Large intestine (tissue), 3 donors: Measurements from ENCODE around the gene TRA2B. TPM values are rescaled to one million over a fixed set of nuclear protein-coding genes. Genes with fewer than 3 reads are reported as not detected.

Source experiments
- DNase-seq, 2 donors: peaks; one replicate each; pipeline versions ENCODE4 v3.0.0 to v3.0.0-alpha.2; 2013
- H3K27ac ChIP-seq: one replicate; pipeline ENCODE4 v1.5.1; 2013; ENCODE audit warnings: low read length
- H3K27me3 ChIP-seq: 2 replicates; pipeline ENCODE4 v1.6.1; 2013; ENCODE audit warnings: low read length; ENCODE audit not compliant: control insufficient read depth, insufficient read depth
- H3K36me3 ChIP-seq: 2 replicates; pipeline ENCODE4 v1.6.1; 2013; ENCODE audit warnings: low read length; ENCODE audit not compliant: control insufficient read depth, insufficient read depth
- H3K4me1 ChIP-seq: one replicate; pipeline ENCODE4 v1.6.1; 2013; ENCODE audit warnings: low read length; ENCODE audit not compliant: control insufficient read depth, insufficient read depth
- H3K4me3 ChIP-seq: one replicate; pipeline ENCODE4 v1.5.1; 2013; ENCODE audit warnings: low read length
- H3K9me3 ChIP-seq: one replicate; pipeline ENCODE4 v1.6.1; 2013; ENCODE audit warnings: mild to moderate bottlenecking, low read depth, low read length, moderate library complexity; ENCODE audit not compliant: control insufficient read depth
- WGBS: methylation state at CpG from one replicate; pipeline ENCODE4 v1.1.5; 2013; ENCODE audit warnings: low lambda C conversion rate; ENCODE audit not compliant: insufficient coverage; 5-methylcytosine and 5-hydroxymethylcytosine counted together
- polyA plus RNA-seq: library from polyadenylated mRNA; unstranded; fragments of 120-200 nt; gene quantifications from one replicate; pipeline ENCODE4 v1.2.1, GENCODE V29; 2013

TRA2B gene
- polyA plus RNA-seq, 1 donor, result 162 TPM

DNA sequence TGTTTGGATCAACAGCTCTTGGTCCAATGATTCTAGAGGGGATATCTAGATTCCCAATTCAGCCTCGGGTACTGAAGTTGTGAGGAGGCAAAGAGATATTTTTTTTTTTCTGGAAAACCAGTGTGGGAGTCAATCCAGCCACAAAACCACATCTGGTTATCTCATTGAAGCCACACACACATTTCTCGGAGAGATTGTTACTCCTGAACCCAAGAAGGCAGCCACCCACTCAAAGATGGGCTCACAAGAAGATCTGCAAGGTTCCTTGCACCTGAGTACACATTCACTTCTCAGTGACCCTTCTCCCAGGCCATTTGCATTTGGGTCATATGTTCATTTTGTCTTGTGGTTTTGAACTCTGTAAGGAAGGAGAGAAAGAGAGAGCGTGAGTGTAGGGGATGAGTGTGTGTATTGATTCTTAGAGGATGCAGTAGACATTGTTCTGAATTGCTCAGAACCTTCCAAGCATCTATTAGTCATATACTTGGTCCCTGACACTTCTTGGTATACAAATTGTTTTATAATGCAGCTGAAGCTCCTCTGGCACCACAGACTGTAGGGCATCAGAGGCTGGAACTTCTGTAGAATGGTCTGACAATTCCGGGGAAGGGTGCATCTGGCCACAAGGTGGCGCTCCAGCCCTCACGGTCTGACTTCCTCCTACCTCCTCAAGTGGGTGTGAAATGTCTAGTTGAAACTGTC is 39.3 kb upstream of the TRA2B start:
- Histone ChIP-seq H3K9me3 (no peaks in the 10 kb centered on the region), H3K27me3 (no peaks in the 10 kb centered on the region), H3K36me3 (no peaks in the 10 kb centered on the region), H3K27ac (no peak overlapping the region), H3K4me3 (no peak overlapping the region), H3K4me1 (no peaks in the 10 kb centered on the region)
- WGBS, result no CpG with 5 or more reads among the region's 6 CpGs
- peak; percentile 51 to 52 for DNase-seq

GRCh38 chr3:185976100-185976499 is 38.3 kb upstream of the TRA2B start:
- Histone ChIP-seq H3K4me3 (no peak overlapping the region), H3K27me3 (no peaks in the 10 kb centered on the region), H3K9me3 (no peaks in the 10 kb centered on the region), H3K4me1 (no peaks in the 10 kb centered on the region), H3K36me3 (no peaks in the 10 kb centered on the region), H3K27ac (no peak overlapping the region)
- WGBS, result no CpG with 5 or more reads among the region's 2 CpGs
- no peak for DNase-seq

DNA sequence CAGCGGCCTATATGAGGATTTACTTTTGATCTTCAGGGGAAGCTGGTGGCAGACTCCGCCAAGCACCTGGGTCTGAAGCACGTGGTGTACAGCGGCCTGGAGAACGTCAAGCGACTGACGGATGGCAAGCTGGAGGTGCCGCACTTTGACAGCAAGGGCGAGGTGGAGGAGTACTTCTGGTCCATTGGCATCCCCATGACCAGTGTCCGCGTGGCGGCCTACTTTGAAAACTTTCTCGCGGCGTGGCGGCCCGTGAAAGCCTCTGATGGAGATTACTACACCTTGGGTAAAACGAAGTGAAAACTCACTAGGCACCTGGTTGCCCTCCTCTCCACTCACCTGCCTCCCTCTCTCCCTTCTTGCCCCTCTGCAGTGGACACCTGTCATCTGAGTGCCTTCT is 33.8 kb upstream of the TRA2B start:
- WGBS, result no CpG with 5 or more reads among the region's 18 CpGs
- H3K27me3 ChIP-seq, result no peaks in the 10 kb centered on the region

GRCh38 chr3:185968168-185968567 is 30.4 kb upstream of the TRA2B start:
- no CpG with 5 or more reads among the region's 2 CpGs for WGBS

More for the DNA sequence above, 33.8 kb upstream of the TRA2B start:
- no peak for DNase-seq
- H3K9me3 ChIP-seq, result no peaks in the 10 kb centered on the region
- no peak overlapping the region for H3K4me3 ChIP-seq
- no peak overlapping the region for H3K27ac ChIP-seq
- no peaks in the 10 kb centered on the region for H3K36me3 ChIP-seq
- no peaks in the 10 kb centered on the region for H3K4me1 ChIP-seq

DNA sequence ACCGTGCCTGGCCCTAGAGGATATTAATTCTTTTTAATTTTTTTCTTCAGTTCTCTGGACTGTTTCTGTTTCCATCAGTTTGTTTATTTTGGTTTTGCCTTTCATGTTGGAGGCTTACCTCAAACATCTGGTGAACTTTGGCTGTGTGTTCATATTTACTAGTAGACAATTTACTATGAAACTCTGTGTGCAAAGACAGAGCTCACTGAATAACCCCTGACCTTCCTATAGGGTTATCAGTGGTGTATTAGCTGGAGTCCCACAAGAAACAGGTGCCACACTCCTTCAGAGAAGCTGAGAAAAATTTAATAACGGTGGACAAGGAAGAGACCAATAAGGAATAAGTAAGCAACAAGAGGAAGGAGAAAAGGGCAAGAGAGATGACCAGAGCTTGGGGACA is 28.8 kb upstream of the TRA2B start:
- Histone ChIP-seq H3K4me1 (no peaks in the 10 kb centered on the region), H3K27me3 (no peaks in the 10 kb centered on the region), H3K27ac (no peak overlapping the region), H3K9me3 (no peaks in the 10 kb centered on the region), H3K36me3 (no peaks in the 10 kb centered on the region), H3K4me3 (no peak overlapping the region)
- WGBS, result 71% methylated on average over 1 of the region's 2 CpGs
- no peak for DNase-seq

More at GRCh38 chr3:185968168-185968567, 30.4 kb upstream of the TRA2B start:
- no peaks in the 10 kb centered on the region for H3K27me3 ChIP-seq
- H3K9me3 ChIP-seq, result no peaks in the 10 kb centered on the region
- H3K27ac ChIP-seq, result no peak overlapping the region
- no peaks in the 10 kb centered on the region for H3K36me3 ChIP-seq
- no peak for DNase-seq
- no peaks in the 10 kb centered on the region for H3K4me1 ChIP-seq
- H3K4me3 ChIP-seq, result no peak overlapping the region

DNA sequence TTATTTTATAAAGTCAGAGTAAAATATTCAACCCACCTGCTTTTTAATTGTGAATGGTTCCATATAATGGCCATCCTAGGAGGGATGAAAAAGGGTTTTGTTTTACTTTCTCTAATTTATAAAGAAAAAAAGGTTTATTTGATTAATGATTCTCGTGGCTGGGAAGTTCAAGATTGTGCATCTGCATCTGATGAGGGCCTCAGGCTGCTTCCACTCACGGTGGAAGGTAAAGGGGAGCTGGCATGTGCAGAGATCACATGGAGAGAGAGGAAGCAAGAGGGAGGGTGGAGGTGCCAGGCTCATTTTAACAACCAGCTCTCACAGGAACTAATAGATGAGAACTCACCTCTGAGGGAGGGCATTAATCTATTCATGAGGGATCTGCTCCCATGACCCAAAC is 27.7 kb upstream of the TRA2B start:
- H3K27ac ChIP-seq, result no peak overlapping the region
- DNase-seq, result no peak
- H3K4me1 ChIP-seq, result peaks cover 8% of the 10 kb centered on the region
- H3K9me3 ChIP-seq, result no peaks in the 10 kb centered on the region
- 80% methylated on average over 1 of the region's 2 CpGs for WGBS
- H3K36me3 ChIP-seq, result no peaks in the 10 kb centered on the region
- H3K27me3 ChIP-seq, result no peaks in the 10 kb centered on the region
- H3K4me3 ChIP-seq, result no peak overlapping the region

DNA sequence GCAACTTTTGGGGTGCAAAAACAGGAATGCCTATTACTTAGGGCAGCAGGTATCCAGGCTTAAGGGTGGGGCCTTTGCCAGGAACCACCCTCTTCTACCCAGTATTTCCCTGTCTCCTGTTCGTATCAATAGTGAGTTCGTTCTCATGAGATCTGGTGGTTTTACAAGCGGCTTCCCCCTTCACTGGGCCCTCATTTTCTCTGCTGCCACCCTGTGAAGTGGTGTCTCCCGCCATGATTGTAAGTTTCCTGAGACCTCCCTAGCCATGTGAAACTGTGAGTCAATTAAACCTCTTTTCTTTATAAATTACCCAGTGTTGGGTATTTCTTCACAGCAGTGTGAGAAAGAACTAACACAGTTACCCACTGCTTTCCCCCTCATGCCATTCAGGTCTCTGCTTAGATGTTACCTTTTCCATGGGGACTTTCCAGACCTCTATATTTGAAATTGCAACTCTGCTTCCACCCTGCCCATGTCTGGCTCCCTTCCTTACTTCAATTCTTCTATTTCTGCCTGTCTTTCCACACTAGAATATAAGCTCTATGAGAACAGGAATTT is 23.9 kb upstream of the TRA2B start:
- peaks cover 15% of the 10 kb centered on the region for H3K4me1 ChIP-seq
- no peak overlapping the region for H3K4me3 ChIP-seq
- no peak overlapping the region for H3K27ac ChIP-seq
- WGBS, result no CpG with 5 or more reads among the region's 4 CpGs
- H3K36me3 ChIP-seq, result no peaks in the 10 kb centered on the region
- no peak for DNase-seq
- H3K27me3 ChIP-seq, result no peaks in the 10 kb centered on the region
- H3K9me3 ChIP-seq, result no peaks in the 10 kb centered on the region

GRCh38 chr3:185960522-185961288 is 22.9 kb upstream of the TRA2B start:
- no peaks in the 10 kb centered on the region for H3K36me3 ChIP-seq
- DNase-seq, result peak; percentile 70 to 81
- H3K27ac ChIP-seq, result peak overlapping the region; percentile 59
- no peaks in the 10 kb centered on the region for H3K9me3 ChIP-seq
- no peak overlapping the region for H3K4me3 ChIP-seq
- no peaks in the 10 kb centered on the region for H3K27me3 ChIP-seq
- H3K4me1 ChIP-seq, result peaks cover 23% of the 10 kb centered on the region
- WGBS, result no CpG with 5 or more reads among the region's 4 CpGs

DNA sequence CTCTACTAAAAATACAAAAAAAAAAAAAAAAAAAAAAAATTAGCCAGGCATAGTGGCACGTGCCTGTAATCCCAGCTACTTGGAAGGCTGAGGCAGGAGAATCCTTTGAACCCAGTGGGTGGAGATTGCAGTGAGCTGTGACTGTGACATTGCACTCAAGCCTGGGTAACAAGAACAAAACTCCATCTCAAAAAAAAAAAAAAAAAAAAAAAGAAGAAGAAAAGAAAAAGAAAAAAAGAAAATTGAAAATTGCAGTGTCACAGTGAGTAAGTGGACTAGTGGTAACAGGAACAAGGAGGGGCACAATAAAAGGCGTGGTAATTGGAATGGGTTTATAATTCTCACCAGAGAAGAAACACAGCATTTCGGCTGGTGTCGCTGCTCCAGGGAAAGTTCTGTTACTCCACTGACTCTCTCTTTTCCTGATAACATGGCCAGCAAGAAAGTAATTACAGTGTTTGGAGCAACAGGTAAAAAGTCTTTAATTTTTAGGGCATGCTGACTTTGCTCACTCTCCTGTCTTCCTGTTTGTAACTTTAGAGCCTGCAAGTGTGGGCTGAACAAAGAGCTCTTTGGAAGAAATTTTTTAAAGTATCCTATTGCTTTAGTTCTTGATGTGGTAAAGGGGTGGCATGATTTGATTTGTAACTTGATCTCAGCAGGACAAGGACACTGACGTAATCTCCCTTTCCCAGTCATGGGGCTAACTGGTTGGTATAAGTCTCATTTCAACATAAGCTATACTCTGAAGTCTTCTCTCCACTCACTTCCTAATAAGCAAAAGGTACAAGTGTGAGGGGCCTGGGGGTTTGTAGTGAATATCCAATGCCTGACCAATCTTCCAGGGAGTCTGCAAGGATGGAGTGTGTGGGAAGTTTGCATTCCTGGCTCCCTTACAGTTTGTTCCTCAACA is 22.1 kb upstream of the TRA2B start:
- H3K36me3 ChIP-seq, result no peaks in the 10 kb centered on the region
- H3K27ac ChIP-seq, result peak overlapping the region; percentile 59
- DNase-seq, result peak in 1 of 2 donors; percentile 70
- no peak overlapping the region for H3K4me3 ChIP-seq
- H3K27me3 ChIP-seq, result no peaks in the 10 kb centered on the region
- H3K4me1 ChIP-seq, result peaks cover 23% of the 10 kb centered on the region
- no peaks in the 10 kb centered on the region for H3K9me3 ChIP-seq
- WGBS, result no CpG with 5 or more reads among the region's 5 CpGs

DNA sequence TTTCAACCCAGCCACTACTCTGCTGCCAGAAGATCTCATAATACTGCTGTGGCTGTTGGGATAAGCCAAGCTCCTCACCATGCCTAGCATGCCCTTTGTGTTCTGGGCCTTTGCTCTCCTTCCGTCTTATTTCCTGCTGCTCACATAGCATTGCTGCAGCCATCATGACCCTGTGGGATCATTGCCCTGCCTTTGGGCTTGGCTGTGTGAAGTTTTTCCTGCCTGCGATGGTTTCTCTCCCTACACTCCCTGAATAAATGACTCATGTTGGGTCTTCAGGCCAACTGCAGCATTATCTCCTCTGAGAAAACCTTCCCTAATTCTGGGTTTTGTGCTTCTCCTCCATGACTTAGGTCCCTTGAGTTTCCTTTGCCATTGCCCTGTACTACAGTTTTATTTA is 20.8 kb upstream of the TRA2B start:
- H3K27ac ChIP-seq, result no peak overlapping the region

More for the DNA sequence above, 20.8 kb upstream of the TRA2B start:
- Histone ChIP-seq H3K9me3 (no peaks in the 10 kb centered on the region), H3K4me1 (peaks cover 26% of the 10 kb centered on the region), H3K27me3 (no peaks in the 10 kb centered on the region), H3K4me3 (no peak overlapping the region), H3K36me3 (no peaks in the 10 kb centered on the region)
- WGBS, result no CpG with 5 or more reads among the region's 2 CpGs
- DNase-seq, result no peak
